H1 (cell line): ENCODE measurements around the gene DLK1. TPM values are rescaled to one million over a fixed set of nuclear protein-coding genes. Genes with fewer than 3 reads are reported as not detected.

Experiments used
- ATF2 ChIP-seq: IDR thresholded peaks from 2 replicates; pipeline ENCODE4 v1.6.1; 2012; ENCODE audit warnings: low read length, inconsistent platforms
- BACH1 ChIP-seq: IDR thresholded peaks from 2 replicates; pipeline ENCODE4 v1.6.1; 2012; ENCODE audit warnings: low read length, improper control_type of control experiment
- JUND ChIP-seq: IDR thresholded peaks from 2 replicates; pipeline ENCODE4 v1.6.1; 2011; ENCODE audit warnings: mild to moderate bottlenecking, improper control_type of control experiment, low read length
- ZNF274 ChIP-seq: IDR thresholded peaks from 2 replicates; pipeline ENCODE4 v1.7.0; 2012; ENCODE audit warnings: low read length, borderline replicate concordance; ENCODE audit errors: extremely low read depth
- polyA plus RNA-seq, 7 experiments: library from polyadenylated mRNA; depleted of rRNA in 3 of 7; stranded (reverse) in 5 of 7; unstranded in 2 of 7; fragments of >200 nt in 5 of 7; fragments of 200-250 nt in 2 of 7; gene quantifications; 1 replicate in 5 of 7; 2 replicates in 1 of 7; 4 replicates in 1 of 7; pipeline versions ENCODE4 v1.2.1 to v1.2.3, GENCODE V29; 2011 to 2013; ENCODE audit warnings: missing spikeins in 2 of 7, mixed read lengths in 2 of 7
- total RNA-seq: library from RNA; stranded (reverse); fragmentation: NEBNext Ultra II Directional; extraction: Animal tissue kit (Norgen Biotek cat#: 25700); gene quantifications from 2 replicates; pipeline ENCODE4 v1.2.1, GENCODE V29; 2021

Gene DLK1
- total and polyA plus RNA-seq, 2 of the 8 experiments (the other 6 are each of a cell fraction or from before 2014, with no cell fraction given), result 1.3 to 2.4 TPM

DNA sequence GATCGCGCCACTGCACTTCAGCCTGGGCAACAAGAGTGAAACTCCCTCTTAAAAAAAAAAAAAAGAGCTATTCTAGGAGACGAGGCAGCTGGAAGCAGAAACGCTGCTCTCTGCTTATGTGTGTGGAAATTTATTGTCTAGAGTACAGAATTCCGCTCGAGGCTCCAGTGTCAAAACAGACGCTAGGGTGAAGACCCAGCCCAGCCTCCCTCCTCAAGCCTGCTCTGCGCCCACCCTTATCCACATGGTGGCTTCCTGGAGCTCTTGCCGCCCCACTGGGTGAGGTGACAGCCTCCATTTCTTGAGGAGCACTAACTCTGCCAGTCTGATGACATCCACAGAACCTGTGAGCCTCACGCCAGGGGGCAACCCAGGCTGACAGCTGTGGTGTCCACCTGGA lies 49.5 kb upstream of the DLK1 start (continued):
- no peak for TF ChIP-seq ATF2
- TF ChIP-seq ZNF274, result no peak
- TF ChIP-seq JUND, result no peak
- TF ChIP-seq BACH1, result no peak
